Panc1 (cell line): Measurements from ENCODE around the gene CNN3. TPM values are rescaled to one million over a fixed set of nuclear protein-coding genes. Genes with fewer than 3 reads are reported as not detected.
A peak's percentile ranks its signal among the peaks of the same experiment; 100 is the strongest.

Source experiments
- ATAC-seq: fragments of 200-7000 bp; cut with Tn5 transposase; 2 replicates; pipeline ENCODE4 v1.9.1; 2020; ENCODE audit warnings: mild to moderate bottlenecking, moderate library complexity
- BruUV-seq: library from RNA; stranded (reverse); fragments of 400-500 nt; replicated peaks from 2 replicates; lab custom pipeline; 2021; lab: Mats Ljungman, UMichigan
- CTCF ChIA-PET: fragments of 300-600 bp; sonication (Branson Sonifier 250); formaldehyde crosslinking; loops from one replicate; lab custom pipeline; 2022; ENCODE audit warnings: antibody characterized with exemption; lab: Charles Lee
- POLR2A ChIA-PET: fragments of 300-600 bp; sonication (Branson Sonifier 250); formaldehyde crosslinking; loops from one replicate; lab custom pipeline; 2022; ENCODE audit warnings: antibody characterized with exemption; lab: Charles Lee
- DNase-seq: peaks from one replicate; pipeline ENCODE4 v3.0.0-alpha.2; 2010; ENCODE audit warnings: low read depth, low spot score
- H3K27ac ChIP-seq: 2 replicates; pipeline ENCODE4 v1.5.1; 2011; ENCODE audit warnings: mild to moderate bottlenecking, low read length, inconsistent platforms
- H3K27me3 ChIP-seq: fragments of 200-500 bp; sonication (Bioruptor generic); 2 replicates; pipeline ENCODE4 v1.6.0; 2014; ENCODE audit warnings: low read length, inconsistent platforms; ENCODE audit not compliant: control insufficient read depth, insufficient read depth
- H3K36me3 ChIP-seq: fragments of 200-500 bp; sonication (Bioruptor generic); 2 replicates; pipeline ENCODE4 v1.5.1; 2014; ENCODE audit warnings: inconsistent platforms, mild to moderate bottlenecking, low read length, moderate library complexity; ENCODE audit not compliant: control insufficient read depth, insufficient read depth
- H3K4me1 ChIP-seq: 2 replicates; pipeline ENCODE4 v1.5.1; 2011; ENCODE audit warnings: inconsistent platforms, mild to moderate bottlenecking, low read length, moderate library complexity; ENCODE audit not compliant: control insufficient read depth, insufficient read depth
- H3K4me3 ChIP-seq, 2 experiments: 2 replicates each; pipeline ENCODE4 v1.5.1; 2011 to 2012; ENCODE audit warnings: low read depth in 2 of 2, low read length in 2 of 2, mild to moderate bottlenecking in 2 of 2, inconsistent platforms in 1 of 2, moderate library complexity in 1 of 2
- H3K9me3 ChIP-seq: fragments of 200-500 bp; sonication (Bioruptor generic); 2 replicates; pipeline ENCODE4 v1.5.1; 2014; ENCODE audit warnings: low read depth, mild to moderate bottlenecking, inconsistent platforms, low read length, moderate library complexity; ENCODE audit not compliant: control insufficient read depth, insufficient read depth
- CTCF ChIP-seq: fragments of 450-650 bp; IDR thresholded peaks from 2 replicates; pipeline ENCODE4 v1.5.1; 2017; ENCODE audit warnings: mild to moderate bottlenecking
- POLR2AphosphoS5 ChIP-seq: IDR thresholded peaks from 2 replicates; pipeline ENCODE4 v1.6.1; 2012; ENCODE audit warnings: mild to moderate bottlenecking, low read depth, low read length, moderate library complexity
- REST ChIP-seq, 2 experiments: IDR thresholded peaks; 2 replicates each; pipeline ENCODE4 v1.6.1; 2011 to 2012; ENCODE audit warnings: low read depth in 2 of 2, control low read depth in 1 of 2, low read length in 1 of 2, mild to moderate bottlenecking in 1 of 2, moderate library complexity in 1 of 2; ENCODE audit not compliant: insufficient read depth in 1 of 2
- SIN3A ChIP-seq: IDR thresholded peaks from 2 replicates; pipeline ENCODE4 v1.6.1; 2012; ENCODE audit warnings: low read depth, mild to moderate bottlenecking, low read length, moderate library complexity, borderline replicate concordance; ENCODE audit not compliant: insufficient read depth
- TCF7L2 ChIP-seq: IDR thresholded peaks from 2 replicates; pipeline ENCODE4 v1.6.1; 2011; ENCODE audit warnings: mild to moderate bottlenecking, low read depth, low read length, inconsistent platforms
- in situ Hi-C: cut with HindIII; loops from 2 replicates; pipeline ENCODE4 v1.10.0; 2016; ENCODE audit warnings: low sequenced_read_pairs, low pct_unique_long_range_greater_than_20kb
- intact Hi-C: fragments of 100-400 bp; cut with micrococcal nuclease; formaldehyde crosslinking; loops from one replicate; pipeline ENCODE4 v1.10.0; 2022; ENCODE audit not compliant: unreplicated experiment
- total RNA-seq: library from RNA; stranded (reverse); gene quantifications from one replicate; pipeline ENCODE4 v1.2.1, GENCODE V29; 2021; ENCODE audit not compliant: unreplicated experiment

The CNN3 gene
- total RNA-seq, 1 experiment from 2014 or later: 72.3 TPM

GRCh38 chr1:94925561-94926125 is 1.3 kb downstream of the CNN3 start:
- peak overlapping the region; percentile 74 for H3K27ac ChIP-seq
- CTCF ChIA-PET: no interaction called here
- DNase-seq (no peak), ATAC-seq (peak; percentile 31)
- H3K36me3 ChIP-seq: peaks cover 4% of the 10 kb centered on the region; the same call in 1 of the 2 replicates
- no TSS peak for BruUV-seq
- in situ Hi-C loops (no loop called here), intact Hi-C loops (loop anchor here (5.0 to 10.0 kb wide), 2 partner anchors 61 to 117 kb away; no protein-coding TSS in a partner anchor)
- peaks cover 18% of the 10 kb centered on the region for H3K4me1 ChIP-seq
- H3K9me3 ChIP-seq: no peaks in the 10 kb centered on the region
- POLR2A ChIA-PET: no interaction called here
- H3K4me3 ChIP-seq: peak overlapping the region; percentile 75
- TF ChIP-seq REST (IDR thresholded peaks at IDR 0.05; ENCODE audit: insufficient read depth in 1 of 2, low read depth in 2 of 2, low read length in 1 of 2) (no peak), SIN3A (no peak), TCF7L2 (no peak), CTCF (no peak), POLR2AphosphoS5 (no peak)
- no peaks in the 10 kb centered on the region for H3K27me3 ChIP-seq

- TF ChIP-seq TCF7L2: no peak
- no peak for TF ChIP-seq REST (IDR thresholded peaks at IDR 0.05; ENCODE audit: insufficient read depth in 1 of 2, low read depth in 2 of 2, low read length in 1 of 2)
- H3K4me3 ChIP-seq: peak overlapping the region; percentile 75
- peak overlapping the region; percentile 74 for H3K27ac ChIP-seq
- ChIA-PET POLR2A (no interaction called here), CTCF (interaction anchor here (0.7 kb wide), 1 partner anchor 28 kb away, joined by 4 read pairs; no protein-coding TSS in a partner anchor)
- intact Hi-C loops: loop anchor here (5.0 to 10.0 kb wide), 2 partner anchors 60 to 117 kb away; no protein-coding TSS in a partner anchor
- H3K27me3 ChIP-seq: no peaks in the 10 kb centered on the region
- DNase-seq: no peak
- H3K36me3 ChIP-seq: peaks cover 4% of the 10 kb centered on the region; the same call in 1 of the 2 replicates
- H3K4me1 ChIP-seq: peaks cover 18% of the 10 kb centered on the region
- BruUV-seq: TSS peak; percentile 62
- in situ Hi-C loops: no loop called here
- ATAC-seq: no peak
- H3K9me3 ChIP-seq: no peaks in the 10 kb centered on the region
Observed at GRCh38 chr1:94925004-94925403, 1.9 kb downstream of the CNN3 start.
